ENCODE data around the gene RAP2B.

Gene RAP2B

GRCh38 chr3:153195349-153195879, 33.4 kb downstream of the RAP2B start:
- no peak for DNase-seq

- no peak for DNase-seq
Measured at GRCh38 chr3:153209596-153209995, 47.6 kb downstream of the RAP2B start.

- no peak for DNase-seq
Measured at GRCh38 chr3:153210146-153210545, 48.1 kb downstream of the RAP2B start.

- DNase-seq = no peak
Measured at GRCh38 chr3:153210660-153211059, 48.6 kb downstream of the RAP2B start.

GRCh38 chr3:153215497-153215896, 53.5 kb downstream of the RAP2B start:
- DNase-seq = no peak

GRCh38 chr3:153215966-153216365, 53.9 kb downstream of the RAP2B start:
- DNase-seq = no peak

GRCh38 chr3:153216928-153217327, 54.9 kb downstream of the RAP2B start:
- DNase-seq = no peak

GRCh38 chr3:153219146-153219545, 57.1 kb downstream of the RAP2B start:
- DNase-seq = no peak
